OCI-LY7 (cell line): Measurements from ENCODE around the gene KCNQ1OT1. TPM values are rescaled to one million over a fixed set of nuclear protein-coding genes. Genes with fewer than 3 reads are reported as not detected.

Experiments
- BruUV-seq: library from RNA; stranded (reverse); fragments of 400-500 nt; replicated peaks from 2 replicates; lab custom pipeline; 2021; lab: Mats Ljungman, UMichigan
- CTCF ChIA-PET: fragments of 300-600 bp; sonication (Branson Sonifier 250); formaldehyde crosslinking; loops from one replicate; lab custom pipeline; 2022; ENCODE audit warnings: antibody characterized with exemption; ENCODE audit not compliant: unreplicated experiment; lab: Charles Lee
- POLR2A ChIA-PET: fragments of 300-600 bp; sonication (Branson Sonifier 250); formaldehyde crosslinking; loops from one replicate; lab custom pipeline; 2022; ENCODE audit warnings: antibody characterized with exemption; lab: Charles Lee
- DNase-seq: peaks from one replicate; pipeline ENCODE4 v3.0.0-alpha.2; 2015; ENCODE audit warnings: low spot score
- H2AFZ ChIP-seq: fragments of 200-600 bp; sonication (generic), shearing (Covaris generic); 2 replicates; pipeline ENCODE4 v1.6.1; 2014; ENCODE audit warnings: mild to moderate bottlenecking, antibody characterized with exemption, low read length, moderate library complexity
- H3K27ac ChIP-seq: fragments of 200-600 bp; sonication (generic); 2 replicates; pipeline ENCODE4 v1.5.1; 2014; ENCODE audit warnings: mixed run types, low read depth, mild to moderate bottlenecking, moderate library complexity, low read length, inconsistent platforms; ENCODE audit not compliant: poor library complexity, severe bottlenecking
- H3K36me3 ChIP-seq: fragments of 200-600 bp; sonication (generic); 2 replicates; pipeline ENCODE4 v1.6.1; 2014; ENCODE audit warnings: mild to moderate bottlenecking, antibody characterized with exemption, low read length, moderate library complexity, mixed read lengths; ENCODE audit not compliant: insufficient read depth
- H3K4me1 ChIP-seq: fragments of 200-600 bp; sonication (generic); 2 replicates; pipeline ENCODE4 v1.5.1; 2014; ENCODE audit warnings: mild to moderate bottlenecking, low read length; ENCODE audit not compliant: insufficient read depth, poor library complexity, severe bottlenecking
- H3K4me2 ChIP-seq: fragments of 200-600 bp; sonication (generic); 2 replicates; pipeline ENCODE4 v1.6.1; 2014; ENCODE audit warnings: mild to moderate bottlenecking, low read length
- H3K4me3 ChIP-seq: fragments of 200-600 bp; sonication (generic); 2 replicates; pipeline ENCODE4 v1.5.1; 2014; ENCODE audit warnings: mild to moderate bottlenecking, low read depth, low read length; ENCODE audit not compliant: poor library complexity, severe bottlenecking
- H3K79me2 ChIP-seq: fragments of 200-600 bp; sonication (generic); 2 replicates; pipeline ENCODE4 v1.6.1; 2016; ENCODE audit warnings: low read depth, mild to moderate bottlenecking, low read length, moderate library complexity, mixed read lengths; ENCODE audit not compliant: insufficient read depth
- H3K9me2 ChIP-seq: fragments of 200-600 bp; sonication (generic); 2 replicates; pipeline ENCODE4 v1.6.1; 2016; ENCODE audit warnings: mild to moderate bottlenecking, low read length, mixed read lengths; ENCODE audit not compliant: insufficient read depth
- H3K9me3 ChIP-seq: fragments of 200-600 bp; sonication (generic); 2 replicates; pipeline ENCODE4 v1.6.1; 2014; ENCODE audit warnings: mild to moderate bottlenecking, mixed run types, low read length, mixed read lengths
- H4K20me1 ChIP-seq: fragments of 200-600 bp; sonication (generic); 2 replicates; pipeline ENCODE4 v1.6.1; 2014; ENCODE audit warnings: mild to moderate bottlenecking, antibody characterized with exemption, low read length, moderate library complexity, mixed read lengths; ENCODE audit not compliant: insufficient read depth
- CTCF ChIP-seq: fragments of 200-600 bp; sonication (generic); conservative IDR thresholded peaks from 2 replicates; pipeline ENCODE4 v1.5.1; 2014; ENCODE audit warnings: mild to moderate bottlenecking, antibody characterized with exemption, low read length, moderate library complexity, mixed read lengths
- EZH2phosphoT487 ChIP-seq: fragments of 200-600 bp; sonication (generic); IDR thresholded peaks from 2 replicates; pipeline ENCODE4 v1.6.1; 2018; ENCODE audit warnings: low read depth, borderline replicate concordance, mild to moderate bottlenecking, mixed run types, antibody characterized with exemption, low read length, moderate library complexity, mixed read lengths
- intact Hi-C: fragments of 100-400 bp; cut with micrococcal nuclease; formaldehyde crosslinking; loops from one replicate; pipeline ENCODE4 v1.10.0; 2022; ENCODE audit not compliant: unreplicated experiment
- total RNA-seq, 2 experiments: library from RNA; depleted of rRNA in 1 of 2; stranded (reverse); fragments of >200 nt in 1 of 2; shearing (Covaris generic) in 1 of 2; gene quantifications; 2 replicates each; pipeline ENCODE4 v1.2.3, GENCODE V29; 2014 to 2022

The KCNQ1OT1 gene
- total RNA-seq, 2 experiments from 2014 or later: 2.9 to 3.4 TPM

DNA sequence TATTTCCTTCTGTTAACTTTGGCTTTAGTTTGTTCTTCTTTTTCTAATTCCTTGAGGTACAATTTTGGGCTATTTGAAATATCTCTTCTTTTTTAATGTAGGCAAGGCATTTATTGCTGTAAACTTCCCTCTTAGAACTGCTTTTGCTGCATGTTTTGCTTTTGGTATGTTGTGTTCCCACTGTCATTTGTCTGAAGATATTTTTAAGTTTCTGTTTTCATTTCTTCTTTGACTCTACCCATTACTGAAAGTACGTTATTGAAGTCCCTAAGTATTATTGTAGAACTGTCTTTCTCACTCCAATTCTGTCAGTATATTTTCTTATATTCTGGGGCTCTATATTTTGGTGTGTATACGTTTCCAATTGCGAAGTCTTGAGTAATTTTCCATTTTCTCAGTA lies 77.9 kb downstream of the KCNQ1OT1 start:
- no peaks in the 10 kb centered on the region for H3K9me2 ChIP-seq
- no peaks in the 10 kb centered on the region for H3K79me2 ChIP-seq
- H2AFZ ChIP-seq: no peak overlapping the region
- no peak for DNase-seq
- TF ChIP-seq EZH2phosphoT487 (no peak), CTCF (no peak)
- ChIA-PET CTCF (no interaction called here), POLR2A (no interaction called here)
- no peaks in the 10 kb centered on the region for H3K9me3 ChIP-seq
- intact Hi-C loops: loop anchor here (2.0 kb wide), 1 partner anchor 17 kb away; no protein-coding TSS in a partner anchor
- no peak overlapping the region for H3K4me3 ChIP-seq
- no TSS peak for BruUV-seq
- H3K36me3 ChIP-seq: no peaks in the 10 kb centered on the region
- no peak overlapping the region for H3K4me2 ChIP-seq
- no peaks in the 10 kb centered on the region for H3K4me1 ChIP-seq
- H4K20me1 ChIP-seq: no peaks in the 10 kb centered on the region
- H3K27ac ChIP-seq: no peak overlapping the region

GRCh38 chr11:2612884-2613571 lies 86.8 kb downstream of the KCNQ1OT1 start:
- no TSS peak for BruUV-seq
- POLR2A ChIA-PET: no interaction called here
- no peak overlapping the region for H3K4me2 ChIP-seq
- H3K4me1 ChIP-seq: no peaks in the 10 kb centered on the region
- DNase-seq: no peak
- H2AFZ ChIP-seq: no peak overlapping the region
- TF ChIP-seq CTCF: no peak
- TF ChIP-seq EZH2phosphoT487: no peak
- no peaks in the 10 kb centered on the region for H3K9me2 ChIP-seq
- H3K36me3 ChIP-seq: no peaks in the 10 kb centered on the region
- CTCF ChIA-PET: no interaction called here
- no peaks in the 10 kb centered on the region for H3K9me3 ChIP-seq
- H3K27ac ChIP-seq: no peak overlapping the region
- no peak overlapping the region for H3K4me3 ChIP-seq
- H4K20me1 ChIP-seq: no peaks in the 10 kb centered on the region
- H3K79me2 ChIP-seq: no peaks in the 10 kb centered on the region
- intact Hi-C loops: no loop called here

GRCh38 chr11:2609345-2609744 lies 90.4 kb downstream of the KCNQ1OT1 start:
- no peak for TF ChIP-seq CTCF
- no peak for TF ChIP-seq EZH2phosphoT487
- no TSS peak for BruUV-seq
- H3K4me1 ChIP-seq: no peaks in the 10 kb centered on the region
- CTCF ChIA-PET: no interaction called here
- H3K4me3 ChIP-seq: no peak overlapping the region
- H2AFZ ChIP-seq: no peak overlapping the region
- no peak overlapping the region for H3K4me2 ChIP-seq
- intact Hi-C loops: no loop called here
- H3K79me2 ChIP-seq: no peaks in the 10 kb centered on the region
- H3K9me3 ChIP-seq: no peaks in the 10 kb centered on the region
- DNase-seq: no peak
- H3K36me3 ChIP-seq: no peaks in the 10 kb centered on the region
- POLR2A ChIA-PET: no interaction called here
- H4K20me1 ChIP-seq: no peaks in the 10 kb centered on the region
- H3K9me2 ChIP-seq: no peaks in the 10 kb centered on the region
- no peak overlapping the region for H3K27ac ChIP-seq
